Stimulated activated naive B cell treated with anti-CD40 and anti-IgM and Interleukin-4, amounts not matched to agents 10 μg/mL and 1 μg/mL and 100 μg/mL, for 72 hours (primary cell): ENCODE measurements around the gene MEMO1.
"Not testable (repeated sequence)": the region's sequence is repeated elsewhere in the genome, so short reads cannot be mapped to it uniquely, and the experiment has no call there.

Experiments used
- ATAC-seq, 2 donors: fragments of 150-1000 bp; cut with Tn5 transposase; replicated peaks; 2 replicates each; pipeline ENCODE4 v1.10.0; 2021; ENCODE audit warnings: moderate library complexity in 1 of 2
- DNase-seq: peaks from one replicate; pipeline ENCODE4 v3.0.0; 2021
- H3K27ac Mint-ChIP-seq: one replicate; pipeline ENCODE4 v1.8.0; 2022; ENCODE audit warnings: mild to moderate bottlenecking, mixed read lengths
- H3K27me3 Mint-ChIP-seq, 2 donors: one replicate each; pipeline ENCODE4 v1.8.0; 2022; ENCODE audit warnings: mixed read lengths in 2 of 2
- H3K36me3 Mint-ChIP-seq, 2 donors: one replicate each; pipeline ENCODE4 v1.8.0; 2022; ENCODE audit warnings: mixed read lengths in 2 of 2, mild to moderate bottlenecking in 1 of 2
- H3K4me1 Mint-ChIP-seq, 2 donors: one replicate each; pipeline ENCODE4 v1.8.0; 2022; ENCODE audit warnings: mixed read lengths in 2 of 2, mild to moderate bottlenecking in 1 of 2
- H3K4me3 Mint-ChIP-seq, 2 donors: one replicate each; pipeline ENCODE4 v1.8.0; 2022; ENCODE audit warnings: mild to moderate bottlenecking in 2 of 2, mixed read lengths in 2 of 2, moderate library complexity in 1 of 2
- H3K9me3 Mint-ChIP-seq, 2 donors: one replicate each; pipeline ENCODE4 v1.8.0; 2022; ENCODE audit warnings: mixed read lengths in 2 of 2, mild to moderate bottlenecking in 1 of 2

Gene MEMO1

DNA sequence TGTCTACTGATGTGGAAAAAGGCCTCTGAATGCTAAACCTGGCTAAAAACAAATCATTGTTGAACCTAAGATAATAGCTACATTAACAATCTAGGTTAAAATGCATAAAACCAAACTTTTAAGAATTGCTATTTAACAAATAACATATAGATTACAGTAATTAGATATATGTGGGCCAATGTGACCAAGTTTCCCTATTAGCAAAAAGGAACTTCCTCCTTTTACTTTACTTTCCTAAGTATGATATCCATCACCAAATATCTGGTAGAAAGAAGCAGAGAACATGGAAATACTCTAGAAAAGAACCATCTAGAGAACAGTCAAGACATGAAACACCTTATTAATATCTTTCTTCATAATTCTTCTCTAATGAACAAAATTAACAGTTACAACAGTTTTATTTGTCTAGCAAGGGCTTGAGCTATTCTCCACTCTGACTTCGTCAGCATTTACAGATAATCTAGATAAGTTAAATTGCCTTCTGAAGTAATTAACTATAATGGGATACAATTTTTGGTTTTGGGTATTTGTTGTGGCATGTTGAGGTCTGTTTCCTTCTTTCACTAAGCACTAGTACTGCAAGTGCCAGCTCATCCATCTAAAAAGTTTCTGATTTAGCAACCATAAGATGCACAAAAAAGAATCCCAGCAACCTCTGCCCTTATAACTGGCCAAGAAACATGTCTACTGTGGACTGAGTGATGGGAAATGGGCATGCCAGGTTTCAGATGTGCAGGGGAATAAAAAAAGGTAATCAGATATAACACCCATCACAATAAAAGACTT, 53.3 kb downstream of the MEMO1 start:
- Mint-ChIP-seq H3K4me1 (peaks cover 28 to 54% of the 10 kb centered on the region in 2 donors), H3K9me3 (no peaks in the 10 kb centered on the region), H3K27me3 (no peaks in the 10 kb centered on the region), H3K4me3 (no peak overlapping the region), H3K36me3 (peaks cover 8 to 18% of the 10 kb centered on the region in 2 donors), H3K27ac (no peak overlapping the region)
- no peak for DNase-seq
- peak; percentile 41 to 58 for ATAC-seq

DNA sequence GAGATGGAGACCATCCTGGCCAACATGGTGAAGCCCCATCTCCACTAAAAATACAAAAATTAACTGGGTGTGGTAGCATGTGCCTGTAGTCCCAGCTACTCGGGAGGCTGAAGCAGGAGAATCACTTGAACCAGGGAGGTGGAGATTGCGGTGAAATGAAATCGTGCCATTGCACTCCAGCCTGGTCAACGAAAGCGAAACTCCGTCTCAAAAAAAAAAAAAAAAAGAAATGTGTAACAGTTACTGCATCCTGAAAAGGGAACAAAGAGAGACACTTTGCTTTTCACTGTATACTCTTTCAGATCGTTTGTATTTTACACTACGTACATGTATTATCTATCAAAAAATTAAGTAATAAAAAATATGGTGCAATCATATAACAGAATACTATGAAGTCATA, 53.9 kb downstream of the MEMO1 start:
- Mint-ChIP-seq H3K4me1 (peaks cover 27 to 50% of the 10 kb centered on the region in 2 donors), H3K36me3 (peaks cover 8 to 18% of the 10 kb centered on the region in 2 donors), H3K27ac (peak overlapping the region; percentile 88), H3K4me3 (peak overlapping the region; percentile 25 to 48)
- H3K9me3 Mint-ChIP-seq, H3K27me3 Mint-ChIP-seq, DNase-seq: not testable (repeated sequence)
- peak; percentile 75 to 81 for ATAC-seq

DNA sequence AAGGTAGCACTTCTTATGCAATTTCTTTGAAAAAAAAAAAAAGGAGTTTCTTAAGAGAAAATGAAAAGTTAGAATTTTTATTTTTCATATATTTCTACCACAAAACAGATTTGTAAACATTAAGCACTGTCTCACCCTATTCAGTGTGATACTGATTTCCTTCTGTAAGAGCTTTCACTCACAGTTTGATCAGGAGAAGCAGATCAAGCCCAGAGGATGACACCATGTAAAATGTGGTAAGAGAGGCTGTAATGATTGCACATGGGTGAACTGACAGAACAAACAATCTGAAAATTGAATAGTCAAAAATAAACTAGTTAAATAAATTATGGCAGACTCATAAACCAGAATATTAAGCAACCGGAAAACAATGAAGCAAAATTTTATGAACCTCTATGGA, 54.5 kb downstream of the MEMO1 start:
- H3K9me3 Mint-ChIP-seq, result no peaks in the 10 kb centered on the region
- H3K4me3 Mint-ChIP-seq, result no peak overlapping the region
- DNase-seq (no peak), ATAC-seq (no peak)
- H3K36me3 Mint-ChIP-seq, result peaks cover 8 to 18% of the 10 kb centered on the region in 2 donors
- H3K27ac Mint-ChIP-seq, result peak overlapping the region; percentile 88
- no peaks in the 10 kb centered on the region for H3K27me3 Mint-ChIP-seq
- peaks cover 27 to 46% of the 10 kb centered on the region in 2 donors for H3K4me1 Mint-ChIP-seq

DNA sequence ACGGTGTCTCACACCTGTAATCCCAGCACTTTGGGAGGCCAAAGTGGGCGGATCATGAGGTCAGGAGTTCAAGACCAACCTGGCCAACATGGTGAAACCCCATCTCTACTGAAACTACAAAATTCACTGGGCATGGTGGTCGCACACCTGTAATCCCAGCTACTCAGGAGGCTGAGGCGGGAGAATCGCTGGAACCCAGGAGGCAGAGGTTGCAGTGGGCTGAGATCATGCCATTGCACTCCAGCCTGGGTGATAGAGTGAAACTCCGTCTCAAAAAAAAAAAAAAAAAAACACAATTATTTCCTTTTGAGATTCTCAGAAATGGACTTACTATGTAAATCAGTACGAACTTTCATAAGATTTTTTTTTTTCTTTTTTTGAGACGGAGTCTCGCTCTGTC, 57.7 kb downstream of the MEMO1 start:
- H3K4me1 Mint-ChIP-seq, result peaks cover 16 to 30% of the 10 kb centered on the region in 2 donors
- not testable (repeated sequence) for H3K27me3 Mint-ChIP-seq, ATAC-seq, DNase-seq, H3K4me3 Mint-ChIP-seq, H3K9me3 Mint-ChIP-seq, H3K27ac Mint-ChIP-seq
- H3K36me3 Mint-ChIP-seq, result peaks cover 11 to 20% of the 10 kb centered on the region in 2 donors

DNA sequence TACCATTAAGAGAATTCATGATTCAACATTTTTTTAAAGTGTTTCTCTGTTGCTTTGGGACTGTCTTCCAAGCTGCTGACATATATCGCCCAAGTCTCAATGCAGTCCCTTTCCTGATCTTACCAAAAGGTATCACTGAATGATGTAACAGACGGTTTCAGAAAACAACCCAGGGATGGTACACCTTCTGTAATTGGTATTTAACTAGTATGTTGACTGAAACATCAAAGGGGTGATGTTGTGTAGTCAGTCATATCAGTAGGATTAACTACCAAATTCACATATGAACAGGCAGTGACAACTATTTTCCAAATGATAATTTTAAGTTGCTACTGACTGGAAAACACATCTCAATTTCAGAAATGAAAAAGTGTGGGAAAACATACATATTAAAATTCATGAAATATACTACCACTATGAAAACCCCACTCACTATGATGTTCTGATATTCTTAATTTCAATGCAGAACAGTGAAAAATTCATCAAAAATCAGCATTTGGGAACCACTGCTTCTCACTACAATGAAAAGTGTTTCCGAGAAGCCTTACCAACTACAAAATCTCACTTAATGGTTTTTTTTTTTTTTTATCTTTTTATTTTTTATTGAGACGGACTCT, 59.8 kb downstream of the MEMO1 start:
- peaks cover 14 to 20% of the 10 kb centered on the region in 2 donors for H3K4me1 Mint-ChIP-seq
- no peak for DNase-seq
- no peak overlapping the region for H3K27ac Mint-ChIP-seq
- H3K4me3 Mint-ChIP-seq, result no peak overlapping the region
- no peaks in the 10 kb centered on the region for H3K27me3 Mint-ChIP-seq
- ATAC-seq, result no peak
- no peaks in the 10 kb centered on the region for H3K9me3 Mint-ChIP-seq
- peaks cover 11 to 14% of the 10 kb centered on the region in 2 donors for H3K36me3 Mint-ChIP-seq

DNA sequence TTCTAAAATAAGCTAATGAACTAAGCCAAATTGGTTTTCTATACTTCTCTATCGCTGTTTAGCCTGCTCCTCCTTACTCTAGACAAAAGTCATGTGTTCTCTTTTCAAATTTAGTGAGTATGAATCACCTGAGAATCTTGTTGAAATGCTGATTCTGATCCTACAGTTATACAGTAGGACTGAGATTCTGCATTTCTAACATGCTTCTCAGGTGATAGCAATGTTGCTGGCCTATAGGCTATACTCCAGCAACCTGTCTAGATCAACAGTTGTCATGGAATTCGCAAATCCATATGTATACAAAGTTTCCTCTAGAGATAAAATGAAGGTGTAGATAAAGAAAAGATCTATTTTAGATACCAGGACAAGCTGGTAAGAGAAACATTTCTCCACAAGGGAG, 62.9 kb downstream of the MEMO1 start:
- no peak overlapping the region for H3K27ac Mint-ChIP-seq
- peaks cover 19 to 37% of the 10 kb centered on the region in 2 donors for H3K4me1 Mint-ChIP-seq
- no peak for ATAC-seq

DNA sequence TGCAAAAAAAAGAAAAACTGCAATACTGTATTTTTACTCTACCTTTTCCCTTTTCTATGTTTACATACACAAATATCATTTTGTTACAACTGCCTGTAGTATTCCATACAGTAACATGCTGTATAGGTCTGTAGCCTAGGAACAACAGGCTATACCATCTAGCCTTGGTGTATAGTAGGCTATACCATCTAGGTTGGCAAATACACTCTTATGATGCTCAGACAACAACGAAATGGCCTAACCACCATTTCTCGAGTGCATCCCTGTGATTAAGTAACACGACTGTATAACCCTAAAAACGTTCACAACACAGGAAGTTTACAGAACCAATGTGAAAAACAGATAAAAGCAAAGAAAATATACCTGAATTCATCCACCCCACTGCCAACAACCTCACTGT, 64.0 kb downstream of the MEMO1 start:
- no peak overlapping the region for H3K27ac Mint-ChIP-seq
- DNase-seq (no peak), ATAC-seq (no peak)
- H3K4me3 Mint-ChIP-seq, result no peak overlapping the region
- H3K27me3 Mint-ChIP-seq, result no peaks in the 10 kb centered on the region
- H3K36me3 Mint-ChIP-seq, result peaks cover 5 to 10% of the 10 kb centered on the region in 2 donors
- no peaks in the 10 kb centered on the region for H3K9me3 Mint-ChIP-seq
- peaks cover 19 to 37% of the 10 kb centered on the region in 2 donors for H3K4me1 Mint-ChIP-seq

More for the DNA sequence above, 62.9 kb downstream of the MEMO1 start:
- Mint-ChIP-seq H3K27me3 (no peaks in the 10 kb centered on the region), H3K9me3 (no peaks in the 10 kb centered on the region), H3K4me3 (no peak overlapping the region), H3K36me3 (peaks cover 5 to 10% of the 10 kb centered on the region in 2 donors)
- DNase-seq, result no peak

DNA sequence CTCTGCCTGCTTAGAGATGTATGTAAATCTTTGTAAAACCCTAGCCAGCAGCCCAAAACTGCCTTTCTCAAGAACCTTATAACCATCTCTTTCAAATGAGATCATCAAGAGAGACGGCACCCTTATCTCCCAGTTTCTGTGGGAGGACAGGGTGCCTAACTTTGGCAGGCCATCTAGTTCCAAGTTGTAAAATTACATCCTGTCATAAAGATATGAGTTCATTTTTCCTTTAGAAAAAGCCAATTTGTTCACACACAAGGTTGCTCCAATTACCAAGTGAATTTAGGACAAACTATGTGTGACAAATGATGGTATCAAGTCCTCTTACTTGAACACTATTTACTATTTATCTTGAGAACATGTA, 65.3 kb downstream of the MEMO1 start:
- no peak for DNase-seq
- Mint-ChIP-seq H3K27me3 (no peaks in the 10 kb centered on the region), H3K36me3 (peaks cover 5 to 10% of the 10 kb centered on the region in 2 donors), H3K27ac (no peak overlapping the region), H3K4me1 (peaks cover 16 to 37% of the 10 kb centered on the region in 2 donors), H3K4me3 (no peak overlapping the region), H3K9me3 (no peaks in the 10 kb centered on the region)
- ATAC-seq, result no peak

DNA sequence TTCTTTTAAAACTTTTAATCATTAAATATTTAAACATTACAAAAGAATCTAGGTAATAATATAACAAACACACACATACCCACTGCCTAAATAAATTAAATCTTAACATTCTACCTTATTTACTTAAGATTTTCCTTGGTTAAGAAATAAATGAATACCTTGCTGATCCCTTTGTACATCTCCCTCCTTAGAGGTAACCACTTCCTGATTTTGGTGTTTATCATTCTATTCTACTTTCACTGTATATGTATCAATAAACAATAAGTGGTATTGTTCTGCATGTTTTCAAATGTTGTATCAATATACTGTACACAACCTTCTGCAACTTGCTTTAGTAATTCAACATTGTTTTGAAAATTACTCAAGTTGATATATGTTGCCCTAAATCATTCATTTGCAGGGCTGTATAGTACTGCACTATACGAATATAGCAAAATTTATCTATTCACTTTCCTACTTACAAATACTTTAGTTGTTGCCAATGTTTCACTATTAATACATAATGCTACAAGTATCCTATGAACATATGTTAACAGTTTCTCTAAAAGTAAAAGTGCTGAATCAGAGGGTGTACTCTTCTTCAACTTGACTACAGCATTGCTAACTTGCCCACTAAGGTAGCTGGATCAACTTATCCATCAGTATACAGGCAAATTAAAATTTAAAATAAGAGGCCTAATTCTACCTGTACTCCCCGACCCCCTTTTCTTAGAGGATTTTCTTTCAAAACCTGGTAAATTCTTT, 65.8 kb downstream of the MEMO1 start:
- DNase-seq (no peak), ATAC-seq (no peak)
- no peak overlapping the region for H3K27ac Mint-ChIP-seq
- H3K27me3 Mint-ChIP-seq, result no peaks in the 10 kb centered on the region
- peaks cover 16 to 37% of the 10 kb centered on the region in 2 donors for H3K4me1 Mint-ChIP-seq
- peaks cover 5 to 10% of the 10 kb centered on the region in 2 donors for H3K36me3 Mint-ChIP-seq
- no peak overlapping the region for H3K4me3 Mint-ChIP-seq
- no peaks in the 10 kb centered on the region for H3K9me3 Mint-ChIP-seq

DNA sequence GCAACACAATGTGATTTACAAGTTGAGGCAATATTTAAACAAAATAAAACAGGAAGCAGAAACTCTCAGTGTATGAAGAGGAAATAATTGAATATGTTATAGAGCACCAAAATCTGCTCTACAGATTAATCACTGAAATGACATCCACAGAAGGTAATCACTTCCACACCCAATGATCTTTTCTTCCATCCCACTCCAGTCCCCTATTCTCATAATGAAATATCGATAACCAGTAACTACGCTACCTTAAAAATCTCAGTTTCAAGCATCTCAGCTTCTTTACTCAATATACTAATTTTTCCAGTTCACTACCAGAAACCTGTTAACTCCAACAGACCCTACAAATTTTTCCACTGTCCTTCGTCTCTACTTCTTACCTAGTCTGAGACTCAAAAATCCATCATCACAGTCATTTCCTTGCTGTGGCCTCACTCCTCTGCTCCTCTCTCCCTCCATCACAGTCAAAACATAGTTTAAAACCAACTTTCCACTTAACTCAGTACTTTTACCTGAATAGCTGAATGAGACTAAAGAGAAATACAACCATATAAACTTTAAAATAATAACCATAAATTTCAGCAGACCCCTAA, 67.1 kb downstream of the MEMO1 start:
- H3K27me3 Mint-ChIP-seq, result no peaks in the 10 kb centered on the region
- no peaks in the 10 kb centered on the region for H3K9me3 Mint-ChIP-seq
- H3K36me3 Mint-ChIP-seq, result peaks cover 0 to 5% of the 10 kb centered on the region in 2 donors
- peaks cover 14 to 30% of the 10 kb centered on the region in 2 donors for H3K4me1 Mint-ChIP-seq
- ATAC-seq (no peak), DNase-seq (no peak)
- no peak overlapping the region for H3K27ac Mint-ChIP-seq
- H3K4me3 Mint-ChIP-seq, result no peak overlapping the region

DNA sequence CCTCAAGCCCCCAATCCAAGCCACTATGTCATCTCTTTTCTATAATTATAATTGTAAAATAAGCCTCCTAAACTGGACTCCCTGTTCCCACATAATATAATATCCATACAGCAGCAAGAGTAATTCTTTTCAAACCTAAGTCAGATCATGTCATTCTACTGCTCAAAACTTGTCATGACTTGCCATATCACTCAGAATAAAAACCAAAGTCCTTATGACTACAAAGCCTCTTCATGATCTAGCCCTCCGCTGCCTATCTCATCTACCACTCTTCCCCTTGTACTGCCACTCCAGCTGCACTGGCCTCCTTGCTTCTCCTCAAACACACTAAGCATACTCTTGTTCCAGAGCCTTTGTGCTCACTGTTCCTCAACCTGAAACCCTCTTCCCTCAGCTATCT, 69.9 kb downstream of the MEMO1 start:
- no peaks in the 10 kb centered on the region for H3K9me3 Mint-ChIP-seq
- peaks cover 12 to 24% of the 10 kb centered on the region in 2 donors for H3K4me1 Mint-ChIP-seq
- ATAC-seq (no peak), DNase-seq (no peak)
- no peak overlapping the region for H3K27ac Mint-ChIP-seq
- H3K36me3 Mint-ChIP-seq, result peaks cover 0 to 8% of the 10 kb centered on the region in 2 donors
- no peaks in the 10 kb centered on the region for H3K27me3 Mint-ChIP-seq
- no peak overlapping the region for H3K4me3 Mint-ChIP-seq

DNA sequence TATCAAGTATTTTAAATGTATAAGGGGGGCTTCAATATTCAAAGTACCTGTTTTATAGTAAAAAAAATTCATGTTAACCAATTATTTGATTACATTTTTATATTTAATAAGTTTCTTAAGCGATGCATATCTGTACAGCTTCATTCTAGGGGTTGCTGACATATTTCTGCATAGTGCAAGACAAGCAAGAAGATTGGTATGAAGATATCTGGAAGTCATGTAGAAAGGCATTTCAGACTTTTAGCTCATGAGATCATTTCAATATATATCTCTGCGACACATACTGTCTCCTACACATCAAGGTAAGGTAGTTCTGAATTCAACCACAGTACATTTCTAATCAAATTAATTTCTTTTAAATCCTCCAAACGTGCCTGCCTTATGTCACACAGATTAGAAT, 73.1 kb downstream of the MEMO1 start:
- no peak for DNase-seq
- H3K4me1 Mint-ChIP-seq, result peaks cover 0 to 3% of the 10 kb centered on the region in 2 donors
- H3K27ac Mint-ChIP-seq, result no peak overlapping the region
- no peak overlapping the region for H3K4me3 Mint-ChIP-seq
- ATAC-seq, result no peak
- H3K27me3 Mint-ChIP-seq, result no peaks in the 10 kb centered on the region
- peaks cover under 1 to 5% of the 10 kb centered on the region in 2 donors for H3K36me3 Mint-ChIP-seq
- no peaks in the 10 kb centered on the region for H3K9me3 Mint-ChIP-seq

DNA sequence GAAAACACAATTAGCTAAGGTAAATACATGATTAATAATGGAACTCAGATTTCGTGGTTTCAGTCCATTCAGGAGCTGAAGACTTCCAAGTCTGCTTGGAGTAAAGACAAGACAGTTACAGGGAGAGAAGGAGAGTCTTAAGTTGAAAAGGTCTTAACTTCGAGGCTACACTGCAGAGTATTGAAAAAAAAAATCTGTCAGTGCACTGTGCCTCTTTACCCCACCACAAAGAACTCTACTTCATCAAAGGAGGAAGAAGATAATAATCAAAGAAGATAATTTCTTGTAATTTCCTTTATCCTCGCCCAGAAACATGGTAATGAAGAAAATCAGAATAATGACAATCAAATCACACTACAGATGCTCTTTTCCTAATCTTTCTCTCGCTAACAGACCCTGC, 75.4 kb downstream of the MEMO1 start:
- DNase-seq, result no peak
- Mint-ChIP-seq H3K27me3 (no peaks in the 10 kb centered on the region), H3K4me1 (peaks cover 0 to 3% of the 10 kb centered on the region in 2 donors), H3K4me3 (no peak overlapping the region), H3K27ac (no peak overlapping the region), H3K36me3 (peaks cover 2 to 9% of the 10 kb centered on the region in 2 donors), H3K9me3 (peaks cover 0 to under 1% of the 10 kb centered on the region in 2 donors)
- ATAC-seq, result no peak

DNA sequence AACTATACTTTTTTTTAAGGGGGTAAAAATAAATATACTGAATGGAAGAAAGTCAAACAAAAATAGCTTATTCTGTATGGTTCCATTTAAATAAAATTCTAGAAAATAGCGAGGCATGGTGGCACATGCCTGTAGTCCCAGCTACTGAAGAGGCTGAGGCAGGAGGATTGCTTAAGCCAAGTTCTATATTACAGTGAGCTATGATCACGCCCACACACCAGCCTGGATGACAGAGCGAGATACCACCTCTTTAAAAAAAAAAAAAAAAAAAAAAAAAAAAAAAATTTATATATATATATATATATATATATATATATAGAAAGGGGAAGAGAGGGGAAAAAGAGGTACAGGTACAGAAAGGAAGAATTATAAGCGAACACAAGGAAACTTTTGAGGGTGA, 77.7 kb downstream of the MEMO1 start:
- Mint-ChIP-seq H3K27ac (no peak overlapping the region), H3K27me3 (no peaks in the 10 kb centered on the region), H3K9me3 (peaks cover 2 to 4% of the 10 kb centered on the region in 2 donors), H3K36me3 (peaks cover 5 to 13% of the 10 kb centered on the region in 2 donors), H3K4me1 (peaks cover 0 to 3% of the 10 kb centered on the region in 2 donors), H3K4me3 (no peak overlapping the region)
- DNase-seq (no peak), ATAC-seq (no peak)
